Measurements from ENCODE around the gene ATP6V0E1. TPM values are rescaled to one million over a fixed set of nuclear protein-coding genes. Genes with fewer than 3 reads are reported as not detected.
"Not testable (repeated sequence)": the region's sequence is repeated elsewhere in the genome, so short reads cannot be mapped to it uniquely, and the experiment has no call there.

ATP6V0E1 gene
- polyA plus RNA-seq, 5 donors, result 153 to 164 (median 159) TPM

DNA sequence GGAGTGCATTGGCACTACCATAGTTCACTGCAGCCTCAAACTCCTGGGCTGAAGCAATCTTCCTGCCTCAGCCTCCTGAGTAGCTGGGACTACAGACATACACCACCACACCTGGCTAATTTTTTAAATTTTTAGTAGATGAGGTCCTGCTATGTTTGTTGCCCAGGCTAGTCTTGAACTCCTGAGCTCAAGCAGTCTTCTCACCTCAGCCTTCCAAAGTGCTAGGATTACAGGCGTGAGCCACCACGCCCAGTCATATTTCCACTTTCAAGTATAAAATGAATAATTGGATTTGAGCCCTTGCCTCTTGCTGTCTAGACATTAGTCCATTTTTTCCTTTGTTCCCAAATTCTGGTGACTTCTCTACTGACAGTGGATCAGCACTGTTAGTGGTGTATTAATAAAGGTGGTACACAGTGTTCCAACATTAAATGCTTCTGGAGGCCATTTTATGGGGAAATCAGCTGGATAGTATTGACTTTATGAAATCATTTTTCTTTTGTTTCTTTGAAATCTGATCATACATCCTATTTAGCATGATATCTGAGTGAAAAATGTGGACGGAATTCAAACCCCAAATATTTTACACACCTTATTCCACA lies 15.9 kb downstream of the ATP6V0E1 start:
- DNase-seq, result no peak

DNA sequence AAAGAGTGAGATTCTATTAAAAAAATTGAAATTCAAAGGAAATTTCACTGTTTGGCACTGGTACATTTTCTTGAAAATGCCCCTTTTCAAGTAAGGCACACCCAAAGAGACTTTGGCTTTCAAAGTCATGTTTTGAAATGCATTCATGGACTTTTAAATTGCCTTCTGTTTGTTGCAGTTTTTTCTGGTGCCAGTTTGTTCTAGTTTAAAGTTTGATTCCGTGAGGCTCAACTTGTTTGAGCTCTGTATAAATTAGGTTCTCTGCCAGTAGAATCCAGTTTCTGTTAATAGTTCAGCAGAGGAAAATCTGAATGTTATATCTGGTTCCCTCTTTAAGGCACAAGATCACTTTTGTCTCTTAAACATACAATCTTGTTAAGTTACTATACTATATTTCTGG lies 16.4 kb downstream of the ATP6V0E1 start:
- no peak for DNase-seq

DNA sequence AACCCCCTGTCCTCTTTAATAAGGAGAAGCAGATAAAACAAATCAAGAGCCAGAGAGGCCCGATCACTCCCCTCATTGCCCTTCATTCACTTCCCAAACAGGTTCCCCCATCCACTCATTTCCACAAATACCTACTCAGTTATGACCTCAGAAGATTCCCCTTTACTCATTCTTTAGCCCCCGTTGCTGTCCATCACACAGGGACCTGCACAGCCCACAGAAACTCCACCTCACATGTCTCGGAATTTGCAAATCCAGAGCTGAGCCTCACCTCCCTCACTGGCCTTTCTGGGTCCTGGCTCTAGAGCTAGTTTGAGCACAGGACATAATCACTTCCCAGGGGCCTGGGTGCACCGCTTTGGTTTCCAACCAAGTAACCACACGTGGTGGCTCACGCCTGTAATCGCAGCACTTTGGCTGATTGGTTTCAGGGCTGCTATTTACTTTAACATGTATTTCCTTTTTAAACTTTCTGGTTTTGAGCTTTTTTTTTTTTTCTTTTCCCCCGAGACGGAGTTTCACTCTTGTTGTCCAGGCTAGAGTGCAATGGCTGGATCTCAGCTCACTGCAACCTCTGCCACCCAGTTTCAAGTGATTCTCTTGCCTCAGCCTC lies 17.8 kb downstream of the ATP6V0E1 start:
- DNase-seq, result no peak

DNA sequence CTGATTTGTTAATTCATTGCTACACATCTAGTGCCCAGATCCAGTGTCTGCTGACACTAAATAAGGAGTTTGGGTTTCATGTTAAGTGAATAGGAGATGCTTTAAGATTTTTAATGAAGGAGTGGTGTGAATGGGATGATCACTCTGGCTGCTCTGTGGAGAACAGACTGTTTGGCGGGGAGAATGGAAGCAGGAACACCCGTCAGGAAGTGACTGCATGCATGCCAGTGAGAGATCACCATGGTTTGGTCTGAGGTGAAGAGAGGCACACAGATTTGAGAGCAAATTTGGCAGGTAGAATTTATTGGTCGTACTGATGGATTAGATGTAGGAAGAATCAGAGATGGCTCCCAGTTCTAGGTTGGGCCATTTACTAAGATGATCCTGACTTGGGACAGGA lies 19.8 kb downstream of the ATP6V0E1 start:
- no peak for DNase-seq

DNA sequence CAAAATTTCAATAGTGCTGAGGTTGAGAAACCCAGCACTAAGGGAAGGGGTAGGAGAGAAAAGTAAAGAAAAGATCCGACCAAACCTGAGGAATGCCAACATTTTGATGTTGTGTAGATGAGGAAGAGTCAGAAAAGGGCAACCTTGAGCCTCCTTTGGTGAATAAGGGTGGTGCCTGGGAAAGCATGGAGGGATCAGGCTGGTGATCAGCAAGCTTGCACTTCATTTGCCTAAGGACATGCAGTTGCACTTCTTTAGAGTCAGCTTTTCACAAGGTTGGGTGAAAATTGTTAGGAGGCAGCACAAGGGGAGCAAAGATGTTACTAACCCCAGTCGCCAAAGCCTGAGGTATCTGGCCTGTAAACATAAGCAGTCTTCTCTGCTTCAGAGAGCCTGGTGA lies 20.4 kb downstream of the ATP6V0E1 start:
- DNase-seq, result no peak

DNA sequence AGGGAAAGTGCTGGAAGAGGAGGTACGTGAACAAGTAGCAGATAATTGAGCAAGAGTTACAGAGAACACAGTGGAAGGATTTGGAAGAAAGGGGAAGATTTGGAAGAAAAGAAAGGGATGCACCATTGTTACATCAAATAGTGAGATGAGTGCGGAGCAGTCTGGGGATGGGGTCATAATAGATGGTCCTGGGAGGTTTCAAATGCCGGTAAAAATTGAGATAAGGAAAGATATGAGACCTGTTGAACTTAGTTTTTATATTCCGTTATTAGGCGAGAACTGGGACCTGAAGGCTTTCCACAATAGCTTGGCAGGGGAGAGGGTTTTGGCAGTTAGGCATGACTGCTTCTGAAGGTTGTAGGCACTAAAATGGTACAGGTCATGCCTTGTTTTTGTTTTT lies 20.9 kb downstream of the ATP6V0E1 start:
- DNase-seq, result no peak

DNA sequence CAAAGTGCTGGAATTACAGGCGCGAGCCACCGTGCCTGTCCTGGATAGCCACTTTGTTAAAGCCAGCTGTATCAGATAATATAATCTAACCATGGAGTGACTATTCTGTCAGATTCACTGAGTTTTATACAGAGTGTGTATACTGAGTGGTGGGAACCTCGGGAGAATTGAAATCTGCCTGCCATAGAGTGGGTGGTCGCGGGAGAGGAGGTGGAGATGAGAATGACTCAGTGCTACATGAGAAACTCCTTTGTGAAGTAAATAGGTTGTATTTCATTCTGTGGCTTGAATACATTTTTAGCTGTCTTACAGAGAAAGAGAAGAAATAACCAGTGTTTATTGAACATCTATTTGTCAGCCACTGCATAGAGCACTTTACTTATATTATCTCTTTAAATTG lies 26.4 kb downstream of the ATP6V0E1 start:
- DNase-seq, result no peak

DNA sequence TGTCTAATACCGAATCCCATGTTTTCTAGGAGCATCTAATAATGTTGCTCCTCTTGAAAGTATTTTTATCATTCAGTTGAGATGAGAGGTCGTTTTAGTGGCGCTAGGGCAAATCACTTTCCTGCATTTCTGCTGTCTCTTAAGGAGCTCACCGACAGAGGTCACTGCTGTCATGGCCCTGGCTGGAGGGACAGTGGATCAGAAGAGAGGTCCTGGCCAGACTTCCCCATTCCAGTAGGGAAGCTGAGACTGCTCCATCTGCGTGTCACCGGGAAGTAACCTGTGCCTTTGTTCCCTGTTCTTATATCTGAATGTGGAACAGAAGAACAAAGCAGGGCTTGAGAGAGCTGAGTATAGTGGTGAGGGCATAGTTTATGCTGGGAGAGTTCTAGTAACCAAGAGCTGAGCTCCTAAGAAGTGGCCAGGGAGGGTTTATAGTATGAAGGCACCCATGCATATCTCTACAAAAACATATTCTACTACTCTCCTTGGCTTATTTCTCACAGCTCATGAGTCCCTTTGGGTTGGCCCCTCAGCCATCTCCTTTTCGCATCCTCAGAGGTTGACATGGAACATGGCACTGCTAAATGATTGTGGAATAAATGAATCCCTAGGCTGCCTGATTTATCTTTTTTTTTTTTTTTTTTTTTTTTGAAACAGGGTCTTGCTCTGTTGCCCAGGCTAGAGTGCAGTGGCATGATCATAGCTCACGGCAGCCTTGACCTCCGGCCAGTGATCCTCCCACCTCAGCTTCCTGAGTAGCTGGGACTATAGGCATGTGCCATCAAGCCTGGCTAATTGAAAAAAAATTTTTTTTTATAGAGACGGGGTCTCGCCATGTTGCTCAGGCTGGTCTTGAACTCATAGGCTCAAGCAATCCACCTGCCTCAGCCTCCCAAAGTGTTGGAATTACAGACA lies 27.2 kb downstream of the ATP6V0E1 start:
- no peak for DNase-seq

DNA sequence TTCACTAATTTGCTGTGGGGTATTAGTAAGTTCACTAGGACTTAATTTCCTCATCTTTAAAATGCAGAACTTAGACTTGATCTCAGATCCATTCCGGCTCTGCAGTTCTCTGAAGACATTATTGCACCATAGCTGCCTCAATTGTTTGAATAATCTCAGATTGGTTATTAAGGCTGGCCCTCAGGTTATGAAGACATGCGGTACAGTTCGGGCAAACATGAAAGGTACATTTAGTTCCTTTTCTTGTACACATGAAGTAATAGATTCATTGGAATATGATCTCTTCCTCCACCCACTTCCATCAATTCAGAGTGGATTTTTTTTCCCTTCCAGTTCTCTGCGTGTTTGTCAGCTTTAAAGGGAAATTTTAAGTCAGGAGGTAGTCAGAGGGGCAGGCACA lies 28.0 kb downstream of the ATP6V0E1 start:
- no peak for DNase-seq

DNA sequence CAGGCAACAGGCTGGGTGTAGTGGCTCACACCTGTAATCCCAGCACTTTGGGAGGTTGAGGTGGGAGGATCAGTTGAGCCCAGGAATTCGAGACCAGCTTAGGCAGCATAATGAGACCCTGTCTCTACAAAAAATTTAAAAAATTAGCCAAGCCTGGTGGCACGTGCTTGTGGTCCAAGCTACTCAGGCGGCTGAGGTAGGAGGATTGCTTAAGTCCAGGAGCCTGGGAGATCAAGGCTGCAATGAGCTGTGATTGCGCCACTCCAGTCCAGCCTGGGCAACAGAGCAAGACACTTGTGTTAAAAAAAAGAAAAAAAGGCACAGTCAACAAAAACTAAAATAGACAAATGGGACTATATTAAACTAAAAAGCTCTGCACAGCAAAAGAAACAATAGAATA lies 29.3 kb downstream of the ATP6V0E1 start:
- no peak for DNase-seq

DNA sequence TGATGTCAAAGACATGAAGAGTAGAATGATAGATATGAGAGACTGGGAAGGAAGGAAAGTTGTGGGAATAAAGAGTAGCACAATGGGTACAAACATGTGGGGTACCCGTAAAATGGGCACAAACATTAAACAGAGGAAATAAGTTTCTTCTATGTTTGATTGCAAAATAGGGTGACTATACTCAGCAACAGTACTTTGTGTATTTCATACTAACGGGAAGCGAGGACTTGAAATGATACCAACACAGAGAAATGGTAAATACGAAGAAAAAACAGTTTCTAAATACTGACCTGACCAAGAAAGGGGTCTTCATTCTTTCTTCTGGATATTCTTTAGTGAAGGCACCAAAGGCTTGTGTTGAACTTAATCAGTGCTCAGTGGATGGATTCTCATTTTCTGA lies 31.1 kb downstream of the ATP6V0E1 start:
- DNase-seq, result no peak

DNA sequence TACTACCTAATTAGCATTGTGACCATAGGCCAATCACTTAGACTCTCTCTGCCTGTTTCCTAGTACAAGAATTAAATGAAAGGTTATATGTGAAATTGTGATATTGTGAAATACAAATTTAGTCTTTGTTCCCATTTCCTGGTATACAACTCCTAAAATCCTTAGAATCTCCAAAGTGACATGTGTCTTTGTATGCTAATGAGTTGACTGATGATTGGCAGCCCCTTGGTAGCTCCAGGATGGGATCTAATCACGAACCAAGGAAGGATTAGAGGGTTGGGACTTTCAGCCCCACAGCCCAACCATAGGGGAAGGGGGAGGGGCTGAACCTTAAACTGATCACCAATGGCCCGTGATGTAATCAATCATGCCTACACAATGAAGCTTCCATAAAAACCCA lies 31.6 kb downstream of the ATP6V0E1 start:
- no peak for DNase-seq

DNA sequence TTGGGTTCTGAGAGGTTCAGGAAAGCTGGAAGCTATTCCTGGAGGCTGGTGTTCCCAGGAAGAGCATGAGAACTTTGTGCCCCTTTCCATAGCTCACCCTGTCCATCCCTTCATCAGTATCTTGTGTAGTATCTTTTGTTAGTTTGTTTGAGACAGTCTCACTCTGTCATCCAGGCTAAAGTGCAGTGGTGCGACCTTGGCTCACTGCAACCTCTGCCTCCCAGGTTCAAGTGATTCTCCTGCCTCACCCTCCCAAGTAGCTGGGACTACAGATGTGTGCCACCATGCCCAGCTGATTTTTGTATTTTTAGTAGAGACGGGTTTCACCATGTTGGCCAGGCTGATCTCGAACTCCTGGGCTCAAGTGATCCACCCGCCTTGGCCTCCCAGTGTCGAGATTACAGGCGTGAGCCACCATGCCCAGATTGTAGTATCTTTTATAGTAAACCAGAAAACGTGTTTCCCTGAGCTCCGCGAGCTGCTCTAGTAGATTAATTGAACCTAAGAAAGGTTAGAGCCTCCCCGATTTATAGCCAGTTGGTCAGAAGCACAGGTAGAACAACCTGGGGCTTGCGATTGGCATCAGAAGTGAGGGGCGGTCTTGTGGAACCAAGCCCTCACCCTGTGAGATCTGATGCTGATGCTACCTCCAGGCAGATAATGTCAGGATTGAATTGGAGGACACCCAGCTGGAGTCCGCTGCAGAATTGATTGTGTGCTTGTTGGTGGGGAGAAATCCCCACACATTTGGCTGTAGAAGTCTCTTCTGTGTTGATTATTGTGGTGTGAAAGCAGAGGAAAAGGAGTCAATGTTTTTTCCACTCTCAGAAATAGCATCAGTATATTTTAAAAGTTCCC lies 32.3 kb downstream of the ATP6V0E1 start:
- no peak for DNase-seq

DNA sequence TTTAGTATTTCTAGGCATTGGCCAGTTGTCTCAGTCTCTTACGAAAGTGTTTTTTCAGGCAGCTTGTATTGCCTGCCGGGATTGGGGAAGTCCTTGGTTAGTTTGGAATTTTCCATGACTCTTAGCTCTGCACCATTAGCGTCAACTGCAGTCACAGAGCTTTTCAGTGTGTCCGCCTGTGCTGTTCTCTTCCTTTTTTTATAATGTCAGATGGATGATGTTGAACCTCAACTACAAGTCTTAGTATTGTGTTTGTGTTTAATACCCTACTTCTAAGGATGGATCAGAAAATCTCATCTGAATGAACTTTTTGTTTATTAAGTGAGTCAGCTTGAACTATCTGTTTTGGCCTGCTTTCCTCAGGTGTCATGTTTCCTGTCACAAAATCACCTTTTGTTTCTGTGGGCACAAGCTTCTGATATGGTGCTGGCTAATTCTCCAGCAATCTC lies 33.1 kb downstream of the ATP6V0E1 start:
- DNase-seq, result no peak

DNA sequence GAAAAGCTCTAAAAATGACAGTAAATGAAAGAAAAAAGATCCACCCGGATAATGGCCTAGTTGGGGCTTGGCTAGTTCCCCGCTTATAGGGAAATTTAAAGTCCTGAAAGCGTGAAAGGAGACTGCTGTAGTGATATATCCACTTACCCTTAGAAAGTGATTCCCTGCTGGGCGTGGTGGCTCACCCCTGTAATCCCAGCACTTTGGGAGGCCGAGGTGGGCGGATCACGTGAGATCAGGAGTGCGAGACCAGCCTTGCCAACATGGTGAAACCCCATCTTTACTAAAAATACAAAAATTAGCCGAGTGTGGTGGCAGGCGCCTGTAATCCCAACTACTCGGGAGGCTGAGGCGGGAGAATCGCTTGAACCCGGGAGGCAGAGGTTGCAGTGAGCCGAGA lies 33.5 kb downstream of the ATP6V0E1 start:
- DNase-seq, result not testable (repeated sequence)

DNA sequence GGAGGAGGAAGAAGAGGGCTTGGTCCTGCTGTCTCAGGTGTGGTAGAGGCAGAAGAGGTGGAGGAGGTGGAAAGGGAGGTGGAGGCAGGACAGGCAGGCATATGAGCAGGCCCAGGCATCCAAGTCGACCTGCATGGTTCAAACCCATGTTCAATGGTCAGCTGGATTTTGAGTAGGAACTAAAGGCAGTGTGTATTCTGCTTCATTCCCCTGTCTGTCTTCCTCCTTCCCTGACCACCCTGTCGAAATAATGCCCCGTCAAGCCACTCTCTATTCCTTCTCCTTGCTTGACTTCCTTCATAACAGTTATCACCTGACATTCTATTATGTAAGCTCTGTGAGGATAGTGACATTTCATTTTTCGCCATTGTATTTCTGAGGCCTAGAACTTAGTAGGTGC lies 34.8 kb downstream of the ATP6V0E1 start:
- no peak for DNase-seq

DNA sequence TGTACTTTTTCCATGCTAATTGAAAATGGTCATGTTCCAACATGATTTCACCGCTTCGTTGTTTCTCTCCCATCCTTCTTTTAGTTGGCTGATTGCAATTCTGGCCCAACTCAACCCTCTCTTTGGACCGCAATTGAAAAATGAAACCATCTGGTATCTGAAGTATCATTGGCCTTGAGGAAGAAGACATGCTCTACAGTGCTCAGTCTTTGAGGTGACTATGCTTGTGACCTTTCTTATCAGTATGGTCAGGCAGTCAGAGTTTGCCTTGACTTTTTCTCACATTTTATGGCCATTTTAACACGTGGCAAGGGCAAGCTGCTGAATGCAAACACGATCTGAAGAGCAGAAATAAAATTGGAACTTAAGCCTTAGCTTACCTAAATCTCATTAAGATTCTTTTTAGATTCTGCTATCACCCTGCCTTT lies 36.6 kb downstream of the ATP6V0E1 start:
- no peak for DNase-seq

DNA sequence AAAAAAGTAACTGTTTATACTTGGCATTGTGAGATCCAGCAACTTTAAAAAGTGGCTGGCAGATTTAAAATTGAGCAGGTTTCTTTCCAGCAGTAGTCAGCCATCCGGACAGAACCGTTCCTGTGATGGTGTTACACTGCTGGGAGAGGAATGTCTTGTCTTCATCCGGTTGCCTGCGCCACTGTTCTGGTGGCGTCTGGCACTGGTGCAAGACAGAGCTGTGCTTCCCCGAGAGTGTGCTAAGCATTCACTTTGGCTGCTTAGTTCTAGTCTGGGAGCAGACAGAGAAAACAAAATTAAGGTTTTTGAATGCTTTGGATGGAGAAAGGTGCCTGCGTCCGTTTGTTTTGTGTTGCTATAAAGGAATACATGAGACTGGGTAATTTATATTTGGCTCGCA lies 37.1 kb downstream of the ATP6V0E1 start:
- no peak for DNase-seq

DNA sequence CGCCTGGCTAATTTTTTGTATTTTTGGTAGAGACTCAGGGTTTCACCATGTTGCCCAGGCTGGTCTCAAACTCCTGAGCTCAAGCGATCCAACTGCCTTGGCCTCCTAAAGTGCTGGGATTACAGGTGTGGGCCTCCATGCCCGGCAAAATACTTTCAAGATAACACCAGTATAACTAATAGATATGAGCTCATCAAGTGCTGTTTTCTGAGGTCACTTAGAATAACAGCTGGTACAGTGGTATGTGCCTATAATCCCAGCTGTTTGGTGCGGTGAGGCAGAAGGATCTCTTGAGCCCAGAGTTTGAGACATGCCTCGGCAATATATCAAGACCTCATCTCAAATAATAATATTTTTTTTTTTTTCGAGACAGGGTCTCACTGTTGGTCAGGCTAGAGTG lies 42.1 kb downstream of the ATP6V0E1 start:
- no peak for DNase-seq

DNA sequence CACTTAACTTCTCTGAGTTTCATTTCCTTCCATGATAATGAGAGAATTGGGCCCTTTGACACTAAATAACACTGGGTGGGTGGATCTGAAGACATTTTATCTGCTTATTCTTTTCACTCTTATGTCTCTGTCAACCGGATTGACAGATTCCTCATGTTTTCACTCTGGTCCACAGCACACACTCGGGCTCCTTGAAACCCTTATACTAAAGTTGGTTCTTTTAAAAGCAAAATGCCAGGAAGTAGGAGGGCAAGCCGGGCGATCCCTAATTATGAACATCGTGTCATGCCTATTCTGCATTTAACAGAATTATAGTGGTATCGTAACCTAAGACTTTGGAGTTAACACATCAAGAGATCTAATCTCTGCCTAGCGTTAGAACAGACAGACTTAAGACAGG lies 44.3 kb downstream of the ATP6V0E1 start:
- DNase-seq, result no peak

DNA sequence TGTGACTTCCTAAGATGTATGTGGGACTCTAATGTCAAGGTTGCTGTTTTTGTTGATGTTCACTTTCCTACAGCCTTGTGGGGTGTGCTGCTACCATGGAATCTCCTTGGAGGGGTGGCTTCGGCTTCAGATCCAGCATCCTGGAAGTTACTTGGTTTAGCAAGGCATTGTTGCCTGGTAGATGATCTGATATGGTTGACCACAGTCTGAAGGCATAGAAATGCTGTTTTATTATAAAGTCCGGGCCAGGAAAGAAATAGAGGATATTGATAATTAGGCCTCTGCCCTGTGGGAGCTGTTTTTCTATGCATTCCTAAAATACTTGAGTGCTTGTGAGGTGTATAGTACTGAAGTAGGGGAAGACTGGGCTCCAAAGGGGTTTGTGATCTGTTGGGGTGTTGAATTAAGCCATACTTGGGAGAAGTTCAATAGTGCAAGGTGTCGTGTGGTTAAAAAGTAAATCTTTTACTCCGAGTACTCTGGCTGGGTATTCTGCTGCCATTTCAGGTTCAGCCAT lies 45.3 kb downstream of the ATP6V0E1 start:
- no peak for DNase-seq

DNA sequence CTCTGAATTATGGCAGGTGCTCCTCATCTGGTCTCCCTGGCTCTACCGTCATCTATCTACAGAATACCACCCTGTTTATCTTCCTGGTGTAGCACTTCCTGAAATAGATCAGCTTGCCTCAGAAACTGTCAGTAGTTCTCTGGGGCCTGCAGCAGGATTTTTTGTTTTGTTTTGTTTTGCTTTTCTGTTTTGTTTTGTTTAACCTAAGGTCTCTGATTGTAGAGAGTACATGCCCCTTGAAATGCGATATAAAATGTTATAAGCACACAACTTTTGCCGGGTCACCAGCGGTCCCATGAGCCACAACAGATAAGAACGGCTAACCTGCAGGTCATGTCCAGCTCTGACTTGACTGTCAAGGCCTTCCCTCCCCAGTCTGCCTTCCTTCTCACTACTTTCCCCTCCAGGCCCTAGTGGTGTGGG lies 45.9 kb downstream of the ATP6V0E1 start:
- no peak for DNase-seq
